GM18909 (cell line): ENCODE data around the gene GTF3C4.
A peak's percentile ranks its signal among the peaks of the same experiment; 100 is the strongest.

Experiments used
- ATAC-seq: cut with Tn5 transposase; IDR thresholded peaks from one replicate; pipeline ENCODE4 v1.9.1; 2021; ENCODE audit warnings: mild to moderate bottlenecking; ENCODE audit not compliant: unreplicated experiment, poor library complexity

The GTF3C4 gene

GRCh38 chr9:132646726-132647125, 23.5 kb upstream of the GTF3C4 start:
- no peak for ATAC-seq

- no peak for ATAC-seq
These were observed 22.9 kb upstream of the GTF3C4 start for GRCh38 chr9:132647355-132647754.

GRCh38 chr9:132647806-132648205, 22.5 kb upstream of the GTF3C4 start:
- no peak for ATAC-seq

- no peak for ATAC-seq
These were observed 22.0 kb upstream of the GTF3C4 start for GRCh38 chr9:132648283-132648682.

- ATAC-seq = no peak
These were observed 21.6 kb upstream of the GTF3C4 start for GRCh38 chr9:132648685-132649084.

- no peak for ATAC-seq
These were observed 19.0 kb upstream of the GTF3C4 start for GRCh38 chr9:132651259-132651658.

- no peak for ATAC-seq
These were observed 14.0 kb upstream of the GTF3C4 start for GRCh38 chr9:132656299-132656698.

GRCh38 chr9:132662152-132662945, 7.9 kb upstream of the GTF3C4 start:
- ATAC-seq = no peak

- no peak for ATAC-seq
These were observed 7.1 kb upstream of the GTF3C4 start for GRCh38 chr9:132663117-132663516.

- ATAC-seq = no peak
These were observed 6.4 kb upstream of the GTF3C4 start for GRCh38 chr9:132663851-132664250.

GRCh38 chr9:132669319-132669697, 956 bp upstream of the GTF3C4 start:
- no peak for ATAC-seq

GRCh38 chr9:132669698-132670456, 387 bp upstream of the GTF3C4 start, which contains the start of gene DDX31:
TSS of gene DDX31 (minus strand) at chr9:132669983. CDS start at chr9:132669934, 49 bp downstream.
- ATAC-seq = peak; percentile 72

GRCh38 chr9:132671620-132672412, 1.6 kb downstream of the GTF3C4 start:
- no peak for ATAC-seq

- ATAC-seq = no peak
These were observed 2.1 kb downstream of the GTF3C4 start for GRCh38 chr9:132672413-132672690.

GRCh38 chr9:132673355-132673754, 3.1 kb downstream of the GTF3C4 start:
- no peak for ATAC-seq

- ATAC-seq = no peak
These were observed 4.2 kb downstream of the GTF3C4 start for GRCh38 chr9:132674485-132674884.

GRCh38 chr9:132677976-132678375, 7.7 kb downstream of the GTF3C4 start:
- ATAC-seq = no peak

- ATAC-seq = no peak
These were observed 9.8 kb downstream of the GTF3C4 start for GRCh38 chr9:132679946-132680625.

- no peak for ATAC-seq
These were observed 11.3 kb downstream of the GTF3C4 start for GRCh38 chr9:132681561-132681960.

GRCh38 chr9:132683873-132684272, 13.6 kb downstream of the GTF3C4 start:
- ATAC-seq = no peak
